Caco-2 (cell line): Measurements from ENCODE around the gene NUDCD3. TPM values are rescaled to one million over a fixed set of nuclear protein-coding genes. Genes with fewer than 3 reads are reported as not detected.

Experiments
- BruUV-seq: library from RNA; stranded (reverse); fragments of 400-500 nt; replicated peaks from 2 replicates; lab custom pipeline; 2021; lab: Mats Ljungman, UMichigan
- CTCF ChIA-PET: fragments of 300-600 bp; sonication (Branson Sonifier 250); formaldehyde crosslinking; loops from one replicate; lab custom pipeline; 2022; ENCODE audit warnings: antibody characterized with exemption; lab: Charles Lee
- POLR2A ChIA-PET: fragments of 300-600 bp; sonication (Branson Sonifier 250); formaldehyde crosslinking; loops from one replicate; lab custom pipeline; 2022; ENCODE audit warnings: antibody characterized with exemption; lab: Charles Lee
- DNase-seq, 2 experiments: peaks; one replicate each; pipeline versions ENCODE4 v3.0.0 to v3.0.0-alpha.2; 2020 to 2022
- H3K27me3 ChIP-seq: replicated peaks from 2 replicates; pipeline ENCODE4 v1.6.0; 2011; ENCODE audit warnings: low read length; ENCODE audit not compliant: control insufficient read depth, insufficient read depth
- H3K36me3 ChIP-seq: 2 replicates; pipeline ENCODE4 v1.5.1; 2011; ENCODE audit warnings: low read length; ENCODE audit not compliant: control insufficient read depth, insufficient read depth
- H3K4me1 ChIP-seq: fragments of 250-450 bp; sonication (Bioruptor Pico); 2 replicates; pipeline ENCODE4 v1.5.1; 2020; ENCODE audit warnings: mild to moderate bottlenecking
- H3K4me3 ChIP-seq: 2 replicates; pipeline ENCODE4 v1.5.1; 2011; ENCODE audit warnings: low read depth, mild to moderate bottlenecking, control low read depth, low read length
- H3K9me3 ChIP-seq: fragments of 250-450 bp; sonication (Bioruptor Pico); 2 replicates; pipeline ENCODE4 v1.5.1; 2020; ENCODE audit warnings: mild to moderate bottlenecking, moderate library complexity
- H3K27ac Mint-ChIP-seq: one replicate; pipeline ENCODE4 v1.8.0; 2022; ENCODE audit warnings: mixed read lengths; ENCODE audit not compliant: unreplicated experiment
- H3K27me3 Mint-ChIP-seq: one replicate; pipeline ENCODE4 v1.8.0; 2022; ENCODE audit warnings: mixed read lengths; ENCODE audit not compliant: insufficient read depth, unreplicated experiment
- H3K36me3 Mint-ChIP-seq: one replicate; pipeline ENCODE4 v1.8.0; 2022; ENCODE audit warnings: mild to moderate bottlenecking, mixed read lengths; ENCODE audit not compliant: insufficient read depth, unreplicated experiment
- H3K4me1 Mint-ChIP-seq: one replicate; pipeline ENCODE4 v1.8.0; 2022; ENCODE audit warnings: low read depth, mixed read lengths; ENCODE audit not compliant: unreplicated experiment
- H3K4me3 Mint-ChIP-seq: one replicate; pipeline ENCODE4 v1.8.0; 2022; ENCODE audit warnings: mild to moderate bottlenecking, moderate library complexity, mixed read lengths; ENCODE audit not compliant: unreplicated experiment
- H3K9me3 Mint-ChIP-seq: one replicate; pipeline ENCODE4 v1.8.0; 2022; ENCODE audit warnings: mixed read lengths; ENCODE audit not compliant: unreplicated experiment
- intact Hi-C: fragments of 100-400 bp; cut with micrococcal nuclease; formaldehyde crosslinking; loops from one replicate; pipeline ENCODE4 v1.10.0; 2022; ENCODE audit not compliant: unreplicated experiment
- total RNA-seq: library from RNA; stranded (reverse); gene quantifications from 2 replicates; pipeline ENCODE4 v1.2.3, GENCODE V29; 2022
- TF ChIP-seq, protein P1 (sequence below), 2 experiments: fragments of 200-600 bp in 1 of 2; IDR thresholded peaks; 1 replicate in 1 of 2; 2 replicates in 1 of 2; pipeline versions ENCODE4 v1.5.1 to v1.8.0; 2011 to 2022; ENCODE audit warnings: antibody characterized with exemption in 1 of 2, control low read depth in 1 of 2, inconsistent platforms in 1 of 2, low read depth in 1 of 2, low read length in 1 of 2, mild to moderate bottlenecking in 1 of 2, moderate library complexity in 1 of 2; ENCODE audit not compliant: insufficient read depth in 1 of 2, severe bottlenecking in 1 of 2, unreplicated experiment in 1 of 2

NUDCD3 gene
- total RNA-seq, 1 experiment from 2014 or later: 116 TPM

DNA sequence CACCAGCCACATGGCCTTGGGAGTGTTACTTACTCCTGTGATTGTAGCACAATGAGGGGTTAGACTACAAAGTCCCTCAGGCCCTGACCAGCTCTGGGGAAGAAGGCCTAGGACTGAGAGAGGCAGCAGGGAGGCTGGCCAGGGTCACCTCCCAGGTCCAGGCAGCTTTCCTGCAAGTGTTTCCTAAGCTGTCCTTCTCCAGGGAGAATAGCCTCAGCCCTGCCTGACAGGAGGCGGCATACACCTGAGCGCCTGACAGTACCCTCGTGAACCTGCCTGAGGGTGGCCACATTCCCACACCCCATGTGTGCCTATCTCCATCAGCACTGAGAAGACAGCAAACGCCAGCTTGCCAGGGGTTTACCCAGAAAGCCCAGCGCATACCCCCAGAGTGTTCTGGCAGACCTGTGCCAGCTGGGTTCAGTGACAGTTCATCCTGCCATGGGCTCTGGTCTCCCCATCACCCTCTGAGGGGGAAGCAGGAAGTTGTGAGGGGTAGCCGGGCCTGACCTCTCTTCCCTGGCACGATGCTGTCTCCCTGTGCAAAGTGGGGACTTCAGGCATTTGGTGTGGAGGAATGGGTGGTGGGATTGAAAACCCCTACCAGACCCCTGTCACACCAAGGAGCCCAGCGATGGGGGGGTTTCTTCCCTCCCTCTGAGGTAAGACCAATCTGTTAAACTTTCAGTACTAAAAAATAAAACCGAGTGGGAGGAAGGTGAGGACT lies 108.8 kb downstream of the NUDCD3 start:
- ChIA-PET POLR2A (no interaction called here), CTCF (no interaction called here)
- BruUV-seq: no TSS peak
- H3K27ac Mint-ChIP-seq: no peak overlapping the region
- no peaks in the 10 kb centered on the region for H3K9me3 ChIP-seq
- peaks cover 3% of the 10 kb centered on the region for H3K27me3 Mint-ChIP-seq
- DNase-seq: no peak
- H3K4me1 Mint-ChIP-seq: no peaks in the 10 kb centered on the region
- TF ChIP-seq, protein P1, sequence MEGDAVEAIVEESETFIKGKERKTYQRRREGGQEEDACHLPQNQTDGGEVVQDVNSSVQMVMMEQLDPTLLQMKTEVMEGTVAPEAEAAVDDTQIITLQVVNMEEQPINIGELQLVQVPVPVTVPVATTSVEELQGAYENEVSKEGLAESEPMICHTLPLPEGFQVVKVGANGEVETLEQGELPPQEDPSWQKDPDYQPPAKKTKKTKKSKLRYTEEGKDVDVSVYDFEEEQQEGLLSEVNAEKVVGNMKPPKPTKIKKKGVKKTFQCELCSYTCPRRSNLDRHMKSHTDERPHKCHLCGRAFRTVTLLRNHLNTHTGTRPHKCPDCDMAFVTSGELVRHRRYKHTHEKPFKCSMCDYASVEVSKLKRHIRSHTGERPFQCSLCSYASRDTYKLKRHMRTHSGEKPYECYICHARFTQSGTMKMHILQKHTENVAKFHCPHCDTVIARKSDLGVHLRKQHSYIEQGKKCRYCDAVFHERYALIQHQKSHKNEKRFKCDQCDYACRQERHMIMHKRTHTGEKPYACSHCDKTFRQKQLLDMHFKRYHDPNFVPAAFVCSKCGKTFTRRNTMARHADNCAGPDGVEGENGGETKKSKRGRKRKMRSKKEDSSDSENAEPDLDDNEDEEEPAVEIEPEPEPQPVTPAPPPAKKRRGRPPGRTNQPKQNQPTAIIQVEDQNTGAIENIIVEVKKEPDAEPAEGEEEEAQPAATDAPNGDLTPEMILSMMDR (IDR thresholded peaks at IDR 0.05; ENCODE audit: insufficient read depth in 1 of 2, low read depth in 1 of 2, low read length in 1 of 2, severe bottlenecking in 1 of 2, unreplicated experiment in 1 of 2): no peak
- H3K36me3 Mint-ChIP-seq: peaks cover 15% of the 10 kb centered on the region
- H3K4me1 ChIP-seq: no peaks in the 10 kb centered on the region
- intact Hi-C loops: no loop called here
- no peak overlapping the region for H3K4me3 ChIP-seq
- no peaks in the 10 kb centered on the region for H3K27me3 ChIP-seq
- no peaks in the 10 kb centered on the region; the same call in 1 of the 2 replicates for H3K36me3 ChIP-seq
- H3K4me3 Mint-ChIP-seq: no peak overlapping the region
- H3K9me3 Mint-ChIP-seq: no peaks in the 10 kb centered on the region

DNA sequence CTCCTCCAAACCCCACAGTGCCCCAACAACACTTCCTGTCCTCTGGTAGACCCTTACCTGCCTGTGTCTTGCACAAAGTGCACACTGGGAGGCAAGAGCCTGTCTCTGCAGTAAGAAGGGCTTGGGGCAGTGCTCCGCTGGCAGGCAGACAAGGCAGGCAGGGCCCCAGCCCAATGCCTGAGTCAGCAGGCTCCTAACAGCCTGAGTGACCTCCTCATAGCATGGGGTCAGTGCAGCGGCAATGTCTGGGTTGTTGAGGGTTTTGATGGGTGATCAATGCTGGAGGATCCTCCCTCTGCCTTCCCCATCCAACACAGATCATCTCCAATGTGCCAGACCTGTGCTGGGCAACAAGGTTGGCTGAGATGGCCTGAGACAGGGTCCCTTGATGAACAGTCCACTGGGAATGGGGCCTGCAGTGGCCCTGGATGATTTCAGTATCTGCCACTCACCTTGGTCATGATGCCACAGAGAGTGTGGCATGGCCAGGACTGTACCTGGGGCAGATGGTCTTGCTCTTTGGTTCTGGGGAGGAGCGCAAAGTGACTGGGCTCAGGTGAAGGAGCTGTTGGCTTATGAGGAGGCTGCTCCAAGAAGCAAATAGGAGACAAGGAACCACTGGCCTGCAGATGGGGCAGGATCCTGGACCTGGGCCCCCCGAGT lies 109.5 kb downstream of the NUDCD3 start:
- Histone ChIP-seq H3K4me1 (no peaks in the 10 kb centered on the region), H3K4me3 (no peak overlapping the region), H3K36me3 (no peaks in the 10 kb centered on the region), H3K27me3 (no peaks in the 10 kb centered on the region), H3K9me3 (no peaks in the 10 kb centered on the region)
- no TSS peak for BruUV-seq
- Mint-ChIP-seq H3K36me3 (peaks cover 15% of the 10 kb centered on the region), H3K9me3 (no peaks in the 10 kb centered on the region), H3K4me3 (no peak overlapping the region), H3K27ac (no peak overlapping the region), H3K4me1 (no peaks in the 10 kb centered on the region), H3K27me3 (peaks cover 3% of the 10 kb centered on the region)
- intact Hi-C loops: no loop called here
- ChIA-PET POLR2A (no interaction called here), CTCF (no interaction called here)
- no peak for DNase-seq
- TF ChIP-seq, protein P1 (IDR thresholded peaks at IDR 0.05; ENCODE audit: insufficient read depth in 1 of 2, low read depth in 1 of 2, low read length in 1 of 2, severe bottlenecking in 1 of 2, unreplicated experiment in 1 of 2): no peak

DNA sequence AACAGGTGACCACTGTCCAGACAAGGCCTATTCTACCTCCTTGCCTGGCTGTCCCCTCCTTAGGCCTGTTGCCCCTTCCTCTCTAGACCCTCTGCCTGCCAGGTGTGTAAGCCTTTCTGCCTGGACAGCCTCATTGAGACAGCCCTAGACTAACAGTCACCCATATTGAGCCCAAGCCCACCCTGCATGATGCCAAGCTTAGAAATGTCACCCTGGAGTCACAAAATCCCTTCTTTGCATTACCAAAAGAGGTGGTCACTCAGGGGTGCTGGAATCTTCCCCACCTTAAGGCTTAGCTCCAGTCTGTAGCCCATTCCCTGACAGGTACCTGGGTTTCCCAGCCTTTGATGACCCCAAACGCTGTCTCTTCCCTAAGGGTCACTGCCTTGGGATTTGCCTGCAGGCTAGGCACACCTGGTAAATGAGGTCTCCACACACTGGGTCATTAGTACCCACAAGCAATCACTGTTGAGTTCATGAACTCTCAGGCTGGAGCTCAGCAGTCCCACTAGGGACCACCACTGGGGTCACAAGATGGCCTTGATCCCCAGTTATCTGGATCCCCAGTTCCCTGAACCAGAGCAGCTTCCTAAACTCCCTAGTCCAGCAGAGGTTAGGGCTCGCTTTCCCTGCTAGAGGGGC lies 110.1 kb downstream of the NUDCD3 start:
- CTCF ChIA-PET: no interaction called here
- no peak overlapping the region for H3K27ac Mint-ChIP-seq
- BruUV-seq: no TSS peak

More for the DNA sequence above, 110.1 kb downstream of the NUDCD3 start:
- TF ChIP-seq, protein P1 (IDR thresholded peaks at IDR 0.05; ENCODE audit: insufficient read depth in 1 of 2, low read depth in 1 of 2, low read length in 1 of 2, severe bottlenecking in 1 of 2, unreplicated experiment in 1 of 2): no peak
- H3K27me3 Mint-ChIP-seq: peaks cover 6% of the 10 kb centered on the region
- no peak for DNase-seq
- no peak overlapping the region for H3K4me3 ChIP-seq
- POLR2A ChIA-PET: no interaction called here
- no peaks in the 10 kb centered on the region for H3K4me1 ChIP-seq
- H3K4me3 Mint-ChIP-seq: no peak overlapping the region
- H3K36me3 ChIP-seq: no peaks in the 10 kb centered on the region
- no peaks in the 10 kb centered on the region for H3K4me1 Mint-ChIP-seq
- no peaks in the 10 kb centered on the region for H3K9me3 Mint-ChIP-seq
- H3K27me3 ChIP-seq: no peaks in the 10 kb centered on the region
- intact Hi-C loops: no loop called here
- H3K9me3 ChIP-seq: no peaks in the 10 kb centered on the region
- peaks cover 20% of the 10 kb centered on the region for H3K36me3 Mint-ChIP-seq
